ENCODE measurements around the gene FCGR2B.
"Not testable (repeated sequence)": the region's sequence is repeated elsewhere in the genome, so short reads cannot be mapped to it uniquely, and the experiment has no call there.

The FCGR2B gene

GRCh38 chr1:161706482-161707347, 43.8 kb downstream of the FCGR2B start, which contains the start of gene FCRLA:
Gene FCRLA, plus strand, starts transcription at chr1:161707229. Its CDS starts 36 bp downstream, at chr1:161707265.
- peak; percentile 94 for DNase-seq

- DNase-seq = no peak
Measured at GRCh38 chr1:161707503-161707902, 44.6 kb downstream of the FCGR2B start.

- no peak for DNase-seq
Measured at GRCh38 chr1:161709373-161709772, 46.4 kb downstream of the FCGR2B start.

GRCh38 chr1:161710560-161710959, 47.6 kb downstream of the FCGR2B start:
- no peak for DNase-seq

- DNase-seq = no peak
Measured at GRCh38 chr1:161718559-161719324, 55.8 kb downstream of the FCGR2B start.

GRCh38 chr1:161719325-161719611, 56.3 kb downstream of the FCGR2B start:
- no peak for DNase-seq

GRCh38 chr1:161720422-161720821, 57.5 kb downstream of the FCGR2B start:
- no peak for DNase-seq

- no peak for DNase-seq
Measured at GRCh38 chr1:161720956-161721737, 58.2 kb downstream of the FCGR2B start, which contains the start of gene FCRLB. Gene FCRLB, plus strand, starts transcription at chr1:161721544. Its CDS starts 1,129 bp downstream, at chr1:161722673.

- DNase-seq = peak; percentile 96
Measured at GRCh38 chr1:161721738-161722343, 58.9 kb downstream of the FCGR2B start.

- no peak for DNase-seq
Measured at GRCh38 chr1:161722406-161722805, 59.5 kb downstream of the FCGR2B start.

- no peak for DNase-seq
Measured at GRCh38 chr1:161723459-161724141, 60.7 kb downstream of the FCGR2B start.

- DNase-seq = not testable (repeated sequence)
Measured at GRCh38 chr1:161725258-161725907, 62.4 kb downstream of the FCGR2B start.

- no peak for DNase-seq
Measured at GRCh38 chr1:161725908-161726472, 63.0 kb downstream of the FCGR2B start.

- DNase-seq = peak; percentile 81
Measured at GRCh38 chr1:161726473-161727255, 63.7 kb downstream of the FCGR2B start.

- no peak for DNase-seq
Measured at GRCh38 chr1:161727256-161727924, 64.4 kb downstream of the FCGR2B start.
